ENCODE data around the gene CEP131. TPM values are rescaled to one million over a fixed set of nuclear protein-coding genes. Genes with fewer than 3 reads are reported as not detected.

CEP131 gene
- total RNA-seq, 1 donor from 2014 or later = 6.1 TPM

DNA sequence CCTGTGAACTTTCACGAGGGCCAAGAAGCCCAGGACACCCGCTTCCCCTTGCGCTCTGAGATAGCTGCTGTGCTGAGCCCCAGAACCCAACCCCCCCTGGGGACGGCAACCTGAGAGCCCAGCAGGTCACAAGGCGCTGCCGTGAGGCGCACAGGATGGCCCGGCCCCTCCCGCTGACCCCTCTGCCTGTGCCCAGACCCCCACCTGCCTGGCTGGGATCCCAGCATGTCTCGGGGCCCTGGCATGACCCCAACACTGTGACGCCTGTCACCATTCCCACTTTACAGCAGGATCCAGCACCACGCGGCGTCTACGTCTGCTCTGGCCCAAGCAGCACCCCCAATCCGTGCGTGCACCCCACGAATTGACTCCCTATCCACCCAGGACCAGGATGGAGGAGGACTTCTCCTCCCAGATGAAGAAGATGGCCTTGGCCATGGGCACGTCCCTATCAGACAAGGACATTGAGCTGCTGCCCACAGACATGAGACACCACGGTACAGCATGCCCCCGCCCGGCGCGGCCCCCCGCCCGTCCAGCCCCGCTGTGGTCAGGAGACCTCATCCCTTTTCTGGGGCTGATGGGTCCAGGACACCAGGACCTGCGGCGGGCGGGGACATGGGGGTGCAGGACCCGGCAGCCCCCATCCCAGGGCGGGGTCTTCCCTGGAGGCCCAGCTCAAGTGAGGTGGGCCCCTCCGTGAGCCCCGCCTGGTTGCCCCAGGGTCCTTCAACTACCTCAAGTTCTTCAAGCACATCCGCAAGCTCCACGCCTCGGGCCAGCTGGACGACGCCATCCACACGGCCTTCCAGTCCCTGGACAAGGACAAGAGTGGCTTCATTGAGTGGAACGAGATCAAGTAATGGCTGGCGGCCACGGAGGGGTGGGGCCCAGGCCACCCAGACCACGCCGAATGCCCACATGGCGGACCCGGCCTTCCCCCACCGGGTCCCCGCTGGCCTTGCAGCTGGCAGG is 41.6 kb downstream of the CEP131 start:
- H3K4me1 ChIP-seq = no peaks in the 10 kb centered on the region
- no peak overlapping the region for H3K27ac ChIP-seq
- no peak overlapping the region for H3K4me3 ChIP-seq
- DNase-seq (ENCODE audit: extremely low spot score in 2 of 2) = no peak
- no peaks in the 10 kb centered on the region for H3K36me3 ChIP-seq
- H3K27me3 ChIP-seq = no peaks in the 10 kb centered on the region
- TF ChIP-seq, protein P1, sequence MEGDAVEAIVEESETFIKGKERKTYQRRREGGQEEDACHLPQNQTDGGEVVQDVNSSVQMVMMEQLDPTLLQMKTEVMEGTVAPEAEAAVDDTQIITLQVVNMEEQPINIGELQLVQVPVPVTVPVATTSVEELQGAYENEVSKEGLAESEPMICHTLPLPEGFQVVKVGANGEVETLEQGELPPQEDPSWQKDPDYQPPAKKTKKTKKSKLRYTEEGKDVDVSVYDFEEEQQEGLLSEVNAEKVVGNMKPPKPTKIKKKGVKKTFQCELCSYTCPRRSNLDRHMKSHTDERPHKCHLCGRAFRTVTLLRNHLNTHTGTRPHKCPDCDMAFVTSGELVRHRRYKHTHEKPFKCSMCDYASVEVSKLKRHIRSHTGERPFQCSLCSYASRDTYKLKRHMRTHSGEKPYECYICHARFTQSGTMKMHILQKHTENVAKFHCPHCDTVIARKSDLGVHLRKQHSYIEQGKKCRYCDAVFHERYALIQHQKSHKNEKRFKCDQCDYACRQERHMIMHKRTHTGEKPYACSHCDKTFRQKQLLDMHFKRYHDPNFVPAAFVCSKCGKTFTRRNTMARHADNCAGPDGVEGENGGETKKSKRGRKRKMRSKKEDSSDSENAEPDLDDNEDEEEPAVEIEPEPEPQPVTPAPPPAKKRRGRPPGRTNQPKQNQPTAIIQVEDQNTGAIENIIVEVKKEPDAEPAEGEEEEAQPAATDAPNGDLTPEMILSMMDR (IDR thresholded peaks at IDR 0.05) = no peak
- TF ChIP-seq POLR2AphosphoS5 (IDR thresholded peaks at IDR 0.05; ENCODE audit: insufficient read depth in 1 of 2, low read depth in 1 of 2) (no peak), POLR2A (IDR thresholded peaks at IDR 0.05) (no peak)
- intact Hi-C loops (cut with DNase I) = no loop called here
- no peaks in the 10 kb centered on the region for H3K9me3 ChIP-seq

DNA sequence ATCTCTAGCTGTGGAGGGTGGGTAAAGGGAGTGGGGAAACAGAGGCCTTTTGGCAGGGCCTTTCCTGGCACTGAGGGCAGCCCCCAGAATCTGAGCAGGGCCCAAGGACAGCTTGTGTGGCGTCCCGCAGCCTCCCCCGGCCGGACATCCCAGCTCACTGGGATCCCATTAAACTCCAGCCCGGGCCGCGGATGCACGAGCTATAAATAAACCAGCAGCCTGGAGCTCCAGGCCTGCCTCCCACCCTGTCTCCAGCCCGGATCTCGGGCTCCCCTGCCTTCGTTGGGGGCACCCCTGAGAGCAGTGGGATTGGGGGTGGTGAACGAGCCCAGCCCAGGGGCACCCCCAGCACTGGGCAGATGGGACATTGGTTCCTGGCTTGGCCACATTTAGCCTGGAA is 42.9 kb downstream of the CEP131 start:
- Histone ChIP-seq H3K27ac (no peak overlapping the region), H3K36me3 (no peaks in the 10 kb centered on the region), H3K27me3 (no peaks in the 10 kb centered on the region), H3K4me1 (no peaks in the 10 kb centered on the region), H3K4me3 (no peak overlapping the region), H3K9me3 (no peaks in the 10 kb centered on the region)
- TF ChIP-seq POLR2AphosphoS5 (IDR thresholded peaks at IDR 0.05; ENCODE audit: insufficient read depth in 1 of 2, low read depth in 1 of 2) (no peak), POLR2A (IDR thresholded peaks at IDR 0.05) (no peak)
- TF ChIP-seq, protein P1 (IDR thresholded peaks at IDR 0.05) = no peak
- no peak for DNase-seq (ENCODE audit: extremely low spot score in 2 of 2)
- intact Hi-C loops (cut with DNase I) = no loop called here

DNA sequence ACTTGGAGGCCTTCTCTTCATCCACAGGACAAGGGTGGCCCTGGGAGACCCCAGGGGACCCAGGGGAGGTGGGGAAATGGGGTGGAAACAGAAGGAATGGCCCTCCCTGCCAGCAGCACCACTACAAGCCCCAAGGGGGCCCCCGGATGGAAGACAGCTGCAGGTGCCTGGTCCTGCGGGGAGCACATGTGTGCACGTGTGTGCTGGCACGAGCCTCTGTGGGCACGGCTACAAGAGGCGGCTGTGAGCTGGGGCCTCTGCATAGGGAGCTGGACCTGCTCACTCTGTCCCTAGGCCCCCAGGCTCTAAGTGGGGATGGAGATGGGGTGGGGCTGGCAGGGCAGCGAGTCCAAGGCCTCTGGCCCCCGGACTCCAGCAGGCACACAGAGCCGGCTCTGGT is 43.5 kb downstream of the CEP131 start:
- intact Hi-C loops (cut with DNase I) = no loop called here
- no peaks in the 10 kb centered on the region for H3K27me3 ChIP-seq
- no peaks in the 10 kb centered on the region for H3K4me1 ChIP-seq
- no peaks in the 10 kb centered on the region for H3K36me3 ChIP-seq
- DNase-seq (ENCODE audit: extremely low spot score in 2 of 2) = no peak
- no peaks in the 10 kb centered on the region for H3K9me3 ChIP-seq
- H3K27ac ChIP-seq = no peak overlapping the region
- no peak overlapping the region for H3K4me3 ChIP-seq
- no peak for TF ChIP-seq POLR2A (IDR thresholded peaks at IDR 0.05)
- no peak for TF ChIP-seq POLR2AphosphoS5 (IDR thresholded peaks at IDR 0.05; ENCODE audit: insufficient read depth in 1 of 2, low read depth in 1 of 2)
- TF ChIP-seq, protein P1 (IDR thresholded peaks at IDR 0.05) = no peak

DNA sequence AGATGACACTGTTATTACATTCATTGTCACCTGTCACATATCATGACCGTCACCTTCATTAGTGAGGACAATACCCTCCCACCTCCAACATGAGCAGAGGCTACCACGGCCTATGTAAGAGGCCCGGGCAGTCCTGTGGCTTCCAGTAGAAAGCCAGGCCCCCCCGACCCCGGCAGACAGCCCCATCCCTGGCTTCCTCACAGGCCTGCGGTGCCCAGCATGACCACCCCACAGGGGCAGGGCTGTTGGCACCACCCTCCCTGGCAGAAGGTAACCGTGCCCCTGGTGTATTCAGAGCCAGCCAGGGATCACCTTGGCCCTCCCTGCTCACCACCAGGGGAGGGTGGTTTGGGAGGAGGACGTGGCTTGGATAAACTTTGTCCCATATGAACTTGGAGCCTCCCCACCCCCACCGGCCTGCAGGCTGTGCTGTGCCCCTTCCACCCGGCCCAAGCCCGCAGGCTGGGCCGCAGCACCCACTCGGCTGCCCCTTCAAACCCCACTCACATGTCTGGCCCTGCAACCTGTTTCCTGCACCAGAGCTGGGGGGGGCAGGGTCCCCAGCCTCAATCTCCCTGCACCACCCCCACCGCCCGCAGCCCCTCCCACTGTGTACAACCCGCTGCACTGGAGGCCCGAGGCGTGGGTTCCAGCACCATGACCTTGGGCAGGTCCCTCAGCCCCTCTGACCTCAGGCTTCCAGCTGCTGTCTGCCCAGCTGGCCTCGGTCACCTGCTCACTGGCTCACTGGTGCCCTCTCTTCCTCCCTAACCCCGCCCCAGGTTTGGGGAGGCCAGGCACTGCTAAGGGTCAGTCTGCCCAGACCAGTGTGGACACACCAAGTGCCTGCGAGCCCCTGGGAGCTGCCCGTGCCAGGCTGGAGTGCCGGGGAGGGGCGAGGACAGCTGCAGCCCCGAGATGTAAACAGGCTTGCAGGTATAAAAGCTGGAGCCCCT is 44.4 kb downstream of the CEP131 start:
- H3K4me3 ChIP-seq = no peak overlapping the region
- H3K9me3 ChIP-seq = no peaks in the 10 kb centered on the region
- DNase-seq (ENCODE audit: extremely low spot score in 2 of 2) = no peak
- TF ChIP-seq POLR2A (IDR thresholded peaks at IDR 0.05) = no peak
- no peaks in the 10 kb centered on the region for H3K27me3 ChIP-seq
- intact Hi-C loops (cut with DNase I) = no loop called here
- H3K36me3 ChIP-seq = no peaks in the 10 kb centered on the region
- no peaks in the 10 kb centered on the region for H3K4me1 ChIP-seq
- no peak overlapping the region for H3K27ac ChIP-seq

DNA sequence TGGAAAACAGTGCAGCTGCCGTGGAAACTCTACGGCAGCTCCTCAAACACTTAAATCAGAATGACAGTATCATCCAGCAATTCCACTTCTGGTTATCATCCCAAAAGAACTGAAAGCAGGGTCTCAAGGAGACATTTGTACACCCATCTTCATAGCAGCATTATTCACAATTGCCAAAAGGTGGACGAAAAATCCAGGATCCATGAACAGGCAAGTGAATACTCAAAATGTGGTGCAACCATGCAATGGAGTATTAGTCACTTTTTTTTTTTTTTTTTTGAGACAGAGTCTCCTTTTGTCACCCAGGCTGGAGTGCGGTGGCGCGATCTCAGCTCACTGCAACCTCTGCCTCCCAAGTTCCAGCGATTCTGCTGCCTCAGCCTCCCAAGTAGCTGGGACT is 46.1 kb downstream of the CEP131 start:
- no peak for DNase-seq (ENCODE audit: extremely low spot score in 2 of 2)
- no peaks in the 10 kb centered on the region for H3K27me3 ChIP-seq
- intact Hi-C loops (cut with DNase I) = no loop called here
- H3K27ac ChIP-seq = no peak overlapping the region
- H3K4me1 ChIP-seq = no peaks in the 10 kb centered on the region
- TF ChIP-seq, protein P1 (IDR thresholded peaks at IDR 0.05) = no peak
- no peak for TF ChIP-seq POLR2A (IDR thresholded peaks at IDR 0.05)
- no peak for TF ChIP-seq POLR2AphosphoS5 (IDR thresholded peaks at IDR 0.05; ENCODE audit: insufficient read depth in 1 of 2, low read depth in 1 of 2)
- no peaks in the 10 kb centered on the region for H3K36me3 ChIP-seq
- no peak overlapping the region for H3K4me3 ChIP-seq
- H3K9me3 ChIP-seq = no peaks in the 10 kb centered on the region

All from vagina (tissue), 2 donors.